NCI-H1436 treated with DMSO at 0.1 percent for 48 hours (cell line): Measurements from ENCODE around the gene PHF2.

Source experiments
- DNase-seq: peaks from one replicate; lab custom pipeline; 2025; lab: John Stamatoyannopoulos, UW

Gene PHF2

GRCh38 chr9:93587284-93587650, 10.9 kb downstream of the PHF2 start:
- DNase-seq = no peak

- no peak for DNase-seq
Observed at GRCh38 chr9:93587651-93588347, 11.4 kb downstream of the PHF2 start.

GRCh38 chr9:93588641-93589609, 12.5 kb downstream of the PHF2 start:
- no peak for DNase-seq

GRCh38 chr9:93589688-93590087, 13.3 kb downstream of the PHF2 start:
- DNase-seq = no peak

DNA sequence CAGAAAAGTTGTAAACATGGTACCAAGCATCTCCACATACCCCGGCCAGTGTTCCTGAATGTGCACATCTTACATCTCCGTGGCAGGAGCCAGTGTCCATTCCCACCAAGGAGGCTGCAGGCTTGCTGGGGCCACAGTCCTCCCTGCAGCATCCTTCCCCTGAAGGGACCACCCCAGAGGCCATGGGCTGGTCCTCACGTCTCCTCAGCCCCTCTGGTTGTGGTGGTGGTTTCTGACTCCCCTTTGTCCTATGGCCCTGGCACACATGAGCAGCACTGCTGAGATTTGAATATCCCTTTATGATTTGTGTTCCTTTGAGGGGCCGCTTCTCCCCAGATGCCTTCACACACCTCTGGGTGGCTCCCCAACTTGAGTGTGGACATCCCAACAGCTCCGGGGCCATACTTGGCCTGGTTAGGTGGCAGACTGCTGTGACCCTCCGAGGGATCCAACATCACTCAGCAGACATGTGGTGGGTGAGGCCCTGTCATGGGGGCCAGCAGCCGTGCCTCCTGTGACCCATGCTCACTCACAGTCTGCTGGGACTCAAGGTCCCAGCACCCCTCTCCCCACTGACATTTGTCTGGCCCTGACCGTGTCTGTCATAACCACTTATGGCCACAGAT, 14.3 kb downstream of the PHF2 start:
- no peak for DNase-seq

GRCh38 chr9:93591301-93592007, 15.1 kb downstream of the PHF2 start:
- DNase-seq = no peak

DNA sequence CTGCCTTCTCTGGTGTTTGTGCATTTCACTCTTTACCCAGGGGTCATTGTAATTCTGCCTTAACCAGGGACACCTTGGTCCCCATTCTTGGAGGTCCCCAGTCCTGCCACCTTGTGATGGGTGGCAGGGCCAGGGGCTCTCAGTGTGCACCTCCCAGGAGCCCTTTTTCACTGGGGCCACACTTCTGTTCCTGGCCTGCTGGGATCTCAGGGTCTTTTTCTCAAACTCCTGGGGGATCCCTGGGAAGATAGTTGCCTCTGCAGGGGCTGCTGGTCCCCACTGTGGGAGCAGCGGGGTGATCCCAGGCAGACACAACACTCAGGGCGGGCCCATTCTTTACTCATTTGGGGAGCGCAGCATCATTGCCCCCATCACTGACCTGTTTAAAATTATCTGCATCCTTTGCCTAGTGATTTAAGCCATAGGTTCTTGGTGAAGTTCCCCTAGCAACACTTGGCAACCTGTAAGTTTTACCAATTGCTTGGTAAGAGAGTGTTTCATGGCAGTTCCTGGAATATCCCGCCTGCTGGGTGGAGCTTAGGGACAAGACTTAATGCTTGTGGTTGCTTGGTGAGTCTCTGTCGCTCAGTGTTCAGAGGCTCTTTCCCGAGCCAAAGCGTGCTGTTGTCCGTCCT, 15.7 kb downstream of the PHF2 start:
- no peak for DNase-seq

- DNase-seq = no peak
Observed at GRCh38 chr9:93592643-93593021, 16.2 kb downstream of the PHF2 start.

DNA sequence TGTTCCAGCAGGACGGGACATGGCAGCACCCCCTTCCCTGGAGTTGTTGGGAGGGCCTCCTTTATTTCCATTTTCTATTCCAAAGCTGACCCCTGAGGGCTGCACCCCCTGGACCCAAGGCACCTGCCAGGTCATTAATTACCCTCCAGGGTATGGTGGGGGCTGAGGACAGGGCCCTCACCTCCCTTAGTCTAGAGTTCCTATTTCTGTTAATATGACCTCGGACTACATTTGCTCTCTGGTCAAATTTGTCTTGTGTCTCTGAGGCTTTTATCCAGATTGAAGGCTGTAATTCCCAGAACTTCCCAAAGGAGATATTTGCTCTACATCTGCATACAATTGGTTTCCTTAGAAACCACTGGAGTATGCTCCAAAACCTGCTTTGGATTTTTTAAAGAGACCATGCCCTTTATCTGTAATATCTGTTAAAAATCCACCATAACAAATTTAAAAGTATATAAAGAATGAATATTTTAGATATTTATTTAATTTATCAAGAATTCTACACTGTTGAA, 16.8 kb downstream of the PHF2 start:
- no peak for DNase-seq

- DNase-seq = no peak
Observed at GRCh38 chr9:93594041-93594756, 17.8 kb downstream of the PHF2 start.

DNA sequence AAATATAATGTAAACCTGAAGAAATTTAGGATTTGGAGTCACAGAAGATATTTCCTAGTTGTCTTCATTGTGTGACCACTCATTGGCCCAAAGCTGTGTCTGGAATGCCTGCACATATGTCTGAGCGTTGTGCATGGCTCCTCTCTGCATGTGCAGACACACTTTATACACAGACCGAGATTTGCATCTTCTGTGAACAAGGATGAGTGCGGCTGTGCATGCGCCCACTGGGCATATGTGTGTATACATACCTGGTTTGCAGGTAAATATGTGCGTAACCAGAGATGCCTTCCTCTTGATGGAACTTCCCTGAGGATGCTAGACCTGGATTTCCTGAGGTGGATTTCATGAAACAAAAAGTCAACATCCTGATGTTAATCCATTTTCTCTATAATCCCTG, 19.1 kb downstream of the PHF2 start:
- DNase-seq = no peak

DNA sequence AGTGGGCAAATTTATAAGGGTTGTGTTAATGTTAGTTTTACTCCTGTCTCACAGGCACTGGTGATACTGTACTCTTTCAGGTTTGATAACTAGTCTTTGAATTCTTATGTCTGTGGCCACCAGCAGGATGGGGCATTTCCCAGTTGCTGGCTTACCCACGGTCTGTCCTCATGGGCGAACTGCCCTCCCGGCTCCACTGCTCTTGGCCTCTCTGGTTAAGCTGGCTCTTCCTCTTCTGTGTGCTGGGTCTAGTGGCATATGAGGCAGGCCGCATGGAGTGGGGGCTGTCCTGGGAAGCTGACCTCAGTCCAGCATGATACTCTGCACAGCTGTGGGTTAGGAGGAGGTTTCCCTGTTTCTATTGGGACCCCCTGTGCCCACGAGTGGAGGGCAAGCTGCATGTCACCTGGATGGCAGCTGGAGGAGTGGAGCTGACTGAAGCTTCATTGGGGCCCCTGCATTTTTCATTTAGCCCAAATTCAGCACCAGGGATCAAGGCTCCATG, 19.5 kb downstream of the PHF2 start:
- DNase-seq = no peak

- no peak for DNase-seq
Observed at GRCh38 chr9:93596399-93596798, 20.0 kb downstream of the PHF2 start.

DNA sequence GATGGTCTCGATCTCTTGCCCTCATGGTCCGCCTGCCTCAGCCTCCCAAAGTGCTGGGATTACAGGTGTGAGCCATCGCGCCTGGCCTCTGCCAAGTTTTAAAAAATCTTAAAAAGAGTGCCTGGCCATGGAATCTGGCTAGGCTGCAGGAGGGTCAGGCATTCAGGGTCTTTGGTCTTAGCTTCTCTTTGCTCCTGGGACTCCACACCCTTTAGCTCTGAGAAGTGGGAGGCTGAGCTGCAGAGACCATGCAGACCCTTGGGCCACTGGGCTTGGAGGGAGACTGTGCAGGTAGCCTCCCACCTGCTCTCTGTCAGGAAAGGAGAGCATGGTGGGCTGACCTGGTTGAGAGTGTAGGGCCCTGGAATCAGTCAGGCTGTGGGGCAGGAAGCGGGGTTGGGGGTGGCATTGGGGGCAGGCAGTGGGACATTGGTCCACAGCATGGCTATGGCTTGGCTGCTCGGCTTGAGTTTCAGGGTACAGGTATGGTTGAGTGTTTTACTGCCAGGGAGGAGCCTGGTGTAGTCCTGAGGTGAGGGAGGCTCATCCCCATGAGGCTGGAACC, 20.8 kb downstream of the PHF2 start:
- no peak for DNase-seq

DNA sequence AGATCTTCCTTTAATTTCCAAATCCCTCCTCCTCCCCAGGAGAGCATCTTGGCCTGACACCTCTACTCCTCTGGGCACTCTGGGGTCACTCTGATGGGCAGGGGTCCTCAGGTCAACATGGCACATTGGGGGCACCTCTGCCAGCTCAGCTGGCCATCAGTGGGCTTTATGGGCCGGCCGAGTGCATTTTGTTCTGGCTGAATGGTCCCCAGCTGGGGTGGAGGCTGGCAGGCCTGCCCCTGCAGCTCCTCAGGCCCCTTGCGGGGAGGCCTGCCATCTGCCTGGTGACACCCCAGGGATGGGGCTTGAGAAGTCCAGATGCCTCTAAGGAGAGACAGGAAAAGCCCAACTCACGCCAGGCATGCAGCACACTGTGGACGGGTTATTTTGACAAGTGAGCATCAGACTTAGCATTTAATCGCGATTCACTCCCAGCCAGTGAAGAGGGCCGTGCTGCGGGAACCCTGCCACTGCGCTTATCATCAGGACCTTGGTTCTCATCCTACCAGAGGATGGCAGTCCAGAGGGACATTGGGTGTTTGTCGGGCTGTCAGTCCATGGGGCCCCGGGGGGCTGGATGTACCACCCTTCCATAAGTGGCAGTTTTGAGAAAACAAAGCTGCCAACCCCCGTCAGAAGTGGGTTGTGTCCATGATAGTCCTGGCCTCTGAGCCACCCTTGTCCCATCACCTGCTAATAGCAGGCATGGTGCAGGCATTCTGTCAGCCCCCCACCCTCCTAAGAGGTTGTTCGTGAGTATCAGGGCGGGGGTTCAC, 21.7 kb downstream of the PHF2 start:
- DNase-seq = no peak

DNA sequence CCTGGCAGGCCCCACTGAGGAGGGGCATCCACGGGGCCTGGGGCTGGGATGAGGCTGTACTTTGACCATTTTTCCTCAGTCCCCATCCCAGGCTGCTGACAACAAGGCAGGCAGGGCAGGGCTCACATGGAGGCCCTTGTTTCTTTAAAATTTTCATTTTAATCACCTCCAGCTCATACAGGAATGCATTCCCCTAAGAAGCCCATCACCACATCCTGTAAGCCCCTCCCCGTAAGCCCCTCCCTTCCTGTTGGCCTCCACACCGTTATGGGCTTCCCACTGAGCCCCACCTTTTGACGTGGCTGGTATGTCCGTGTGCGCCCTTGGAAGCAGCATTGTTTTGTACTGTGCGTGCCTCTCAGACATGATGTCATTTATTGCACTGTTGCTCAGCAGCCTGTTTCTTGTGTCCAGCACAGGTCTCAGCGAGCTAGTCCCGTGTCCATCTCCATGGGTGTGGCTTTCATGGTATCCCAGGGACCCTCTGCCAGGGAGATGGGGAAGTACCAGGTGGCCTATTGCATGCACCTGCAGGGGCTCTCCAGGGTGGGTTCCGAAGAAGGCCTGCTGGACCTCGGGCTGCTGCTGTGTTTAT, 22.4 kb downstream of the PHF2 start:
- no peak for DNase-seq

- no peak for DNase-seq
Observed at GRCh38 chr9:93599571-93600403, 23.4 kb downstream of the PHF2 start.

- DNase-seq = no peak
Observed at GRCh38 chr9:93600504-93600903, 24.1 kb downstream of the PHF2 start.
